IPS-18c (cell line): ENCODE data around the gene RNH1.

Experiments used
- H3K4me3 ChIP-seq: 2 replicates; pipeline ENCODE4 v1.7.0; 2013; ENCODE audit warnings: low read depth, mild to moderate bottlenecking, low read length, moderate library complexity; ENCODE audit not compliant: insufficient read depth
- H3K9me3 ChIP-seq: one replicate; pipeline ENCODE4 v1.6.1; 2013; ENCODE audit warnings: mild to moderate bottlenecking, low read length, moderate library complexity; ENCODE audit not compliant: control insufficient read depth, insufficient read depth

The RNH1 gene

DNA sequence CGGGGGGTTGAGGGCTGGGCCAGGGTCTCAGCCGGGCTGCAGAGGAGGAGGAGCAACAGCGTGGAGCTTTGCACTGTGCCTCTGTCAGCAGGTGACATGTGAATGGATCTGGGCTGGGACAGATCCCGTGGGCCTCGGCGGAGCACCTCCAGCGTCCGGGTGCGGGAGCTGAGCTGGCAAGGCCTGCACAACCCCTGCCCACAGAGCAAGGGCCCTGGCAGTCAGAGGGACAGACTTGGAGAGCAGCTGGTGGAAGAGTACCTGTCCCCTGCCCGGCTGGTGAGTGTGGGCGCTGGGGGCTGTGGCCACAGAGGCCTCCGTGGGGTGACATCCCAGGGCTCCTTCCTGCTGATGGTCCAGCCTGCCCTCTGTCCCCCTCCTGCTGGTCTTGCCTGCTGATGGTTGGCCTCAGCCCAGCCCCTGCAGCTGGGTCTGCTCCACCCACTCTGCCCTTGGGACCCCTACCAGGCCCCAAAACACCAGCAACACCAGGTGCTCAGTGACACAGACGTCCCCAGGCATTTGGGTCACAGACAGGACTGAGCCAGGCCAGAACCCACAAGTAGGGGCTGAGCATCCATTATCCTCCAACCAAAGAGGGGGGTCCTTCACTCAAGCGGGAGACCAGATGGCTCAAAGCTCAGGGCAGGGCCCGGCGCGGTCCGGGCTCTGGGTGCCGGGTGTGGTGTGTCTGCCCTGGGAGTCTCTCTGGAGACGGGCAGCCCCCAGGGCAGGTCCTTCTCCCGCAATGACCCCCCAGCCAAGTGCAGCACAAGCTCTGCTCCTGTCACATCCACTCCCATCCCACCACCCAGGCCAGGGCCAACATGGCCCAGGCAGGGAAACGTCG, 33.8 kb upstream of the RNH1 start:
- no peaks in the 10 kb centered on the region for H3K9me3 ChIP-seq
- H3K4me3 ChIP-seq = no peak overlapping the region

DNA sequence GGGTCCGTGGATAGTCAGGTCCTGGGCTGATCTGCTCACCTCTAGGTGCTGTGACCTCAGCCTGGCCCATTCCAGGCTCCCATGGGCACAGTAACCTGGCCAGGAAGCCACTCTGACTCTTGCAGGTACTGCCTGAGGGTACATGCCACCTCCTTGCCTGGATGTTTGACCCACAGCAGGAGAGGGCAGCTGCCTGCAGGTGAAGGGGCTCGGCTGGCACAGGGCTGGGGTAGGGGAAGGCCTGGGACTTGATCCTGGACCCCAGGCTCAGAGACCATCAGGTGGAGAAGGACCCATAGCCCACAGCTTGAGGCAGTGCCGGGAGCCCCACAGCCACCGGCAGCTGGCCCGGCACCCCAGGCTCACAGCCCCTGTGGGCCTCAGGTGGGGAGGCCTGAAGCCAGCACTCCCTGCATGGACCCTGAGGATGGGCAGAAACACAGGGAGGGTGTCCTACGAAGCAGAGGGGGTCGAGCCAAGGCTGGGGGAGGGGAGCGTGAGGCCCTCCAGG, 33.0 kb upstream of the RNH1 start:
- Histone ChIP-seq H3K4me3 (no peak overlapping the region), H3K9me3 (no peaks in the 10 kb centered on the region)

DNA sequence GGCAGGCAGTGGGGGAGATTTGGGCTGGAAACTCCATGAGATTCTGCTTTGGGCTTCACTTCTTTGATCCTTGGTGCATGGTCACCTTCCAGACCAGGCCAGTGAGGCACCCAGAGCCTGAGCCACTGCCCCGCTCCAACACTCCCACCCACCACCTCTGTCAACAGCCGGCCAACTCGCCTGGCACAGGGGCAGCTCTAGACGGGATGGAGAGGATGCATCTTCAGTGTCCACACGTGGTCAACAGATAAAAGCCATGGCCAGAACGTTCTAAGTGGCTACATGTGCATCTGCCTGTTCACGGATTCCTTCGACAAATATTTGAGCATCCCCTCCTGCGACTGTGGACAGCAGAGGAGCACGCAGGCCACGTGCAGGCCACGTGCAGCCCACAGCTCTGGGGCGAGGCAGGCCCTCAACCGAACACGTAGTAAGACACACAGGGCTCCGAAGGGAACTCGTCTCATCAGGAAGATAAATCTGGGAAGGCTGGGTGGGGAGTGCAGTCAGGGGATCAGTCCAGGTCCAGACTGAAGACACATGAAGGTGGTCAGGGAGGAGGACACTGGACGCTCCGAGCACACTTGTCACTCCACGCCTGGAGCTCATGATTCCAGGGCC, 31.5 kb upstream of the RNH1 start:
- Histone ChIP-seq H3K4me3 (0 out of 2 replicates have a peak overlapping the region, but pooled peaks have one; percentile 15), H3K9me3 (no peaks in the 10 kb centered on the region)

DNA sequence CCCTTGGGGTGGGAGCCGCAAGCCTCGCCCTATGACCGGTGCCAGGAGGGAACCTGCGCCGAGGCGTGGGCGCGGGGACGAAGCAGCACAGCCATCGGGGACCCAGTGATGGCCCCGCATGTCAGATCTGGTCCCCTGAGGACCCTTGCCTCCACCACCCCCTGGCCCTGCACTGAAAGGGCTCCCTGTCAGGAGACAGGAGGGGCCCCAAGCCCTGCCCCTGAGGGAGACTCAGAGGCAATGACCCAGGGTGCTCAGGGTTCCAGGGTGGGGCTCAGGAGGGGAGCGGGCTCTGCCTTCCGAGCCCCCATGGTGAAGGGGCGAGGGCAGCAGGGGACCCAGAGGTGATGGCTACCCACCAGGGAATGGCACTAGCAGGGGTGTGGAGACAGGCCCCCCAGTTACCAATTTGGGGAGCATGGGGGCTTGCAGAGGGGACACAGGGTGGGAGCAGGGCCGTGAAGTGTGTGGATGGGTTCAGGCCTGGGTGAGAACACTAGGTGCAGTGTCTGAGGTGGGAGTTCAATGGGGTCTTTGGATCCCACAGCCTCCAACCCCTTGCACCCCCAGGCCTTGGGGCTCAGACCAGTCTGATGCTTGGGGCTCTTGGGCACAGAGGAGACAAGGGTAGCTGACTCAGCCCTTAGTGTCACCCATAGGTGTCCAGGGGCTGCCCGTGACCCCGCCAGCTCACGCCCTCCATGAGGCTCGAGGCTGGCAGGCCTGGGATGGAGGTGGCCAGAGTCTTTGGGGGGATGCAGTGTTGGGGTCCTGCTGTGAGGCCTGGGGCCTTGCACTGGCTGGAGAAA, 30.8 kb upstream of the RNH1 start:
- peak overlapping the region; percentile 52 for H3K4me3 ChIP-seq
- H3K9me3 ChIP-seq = no peaks in the 10 kb centered on the region

DNA sequence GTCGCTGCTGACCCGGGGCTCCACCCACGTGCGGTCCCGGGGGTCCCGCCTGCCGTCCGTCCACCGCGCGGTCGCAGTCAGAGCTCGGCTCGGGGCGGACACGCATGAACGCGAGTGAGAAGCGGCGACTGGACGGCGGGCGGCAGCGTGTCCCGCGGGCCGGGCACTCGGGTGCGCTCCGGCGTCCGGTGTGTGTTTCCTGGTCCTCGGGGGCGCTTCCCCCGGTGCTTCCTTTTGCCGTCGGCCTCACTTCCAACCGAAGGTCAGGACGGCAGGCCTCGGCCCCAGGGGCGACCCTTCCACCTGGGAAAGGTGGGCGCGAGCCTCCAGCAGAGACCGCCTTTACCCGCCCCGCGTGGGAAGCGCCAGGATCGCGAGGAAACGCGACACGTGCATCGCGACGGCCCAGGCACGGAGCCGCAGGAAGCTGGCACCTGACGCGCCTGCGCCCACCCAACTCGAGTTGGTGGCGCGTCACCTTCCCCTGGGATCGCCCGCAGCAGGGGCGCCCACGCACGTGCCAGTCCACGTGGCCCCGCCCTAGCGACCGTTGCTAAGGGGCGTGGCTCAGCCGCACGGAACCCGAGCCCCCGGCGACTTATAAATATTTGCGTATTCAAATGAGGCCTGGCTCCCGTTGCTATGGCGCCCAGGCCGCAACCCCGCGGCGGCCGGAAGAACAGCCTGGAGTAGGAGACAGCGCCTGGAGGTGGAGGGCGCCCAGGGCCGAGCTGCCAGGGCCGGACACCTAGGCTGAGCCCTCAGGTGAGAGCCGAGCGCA, 30.0 kb upstream of the RNH1 start, which contains the start of gene LRRC56:
Gene LRRC56 (plus strand): TSS at position 687 of the 781 bp plus-strand sequence. CDS start 3,158 bp downstream, outside the sequence.
- peak within 1 kb of the TSS; percentile 52 for H3K4me3 ChIP-seq

DNA sequence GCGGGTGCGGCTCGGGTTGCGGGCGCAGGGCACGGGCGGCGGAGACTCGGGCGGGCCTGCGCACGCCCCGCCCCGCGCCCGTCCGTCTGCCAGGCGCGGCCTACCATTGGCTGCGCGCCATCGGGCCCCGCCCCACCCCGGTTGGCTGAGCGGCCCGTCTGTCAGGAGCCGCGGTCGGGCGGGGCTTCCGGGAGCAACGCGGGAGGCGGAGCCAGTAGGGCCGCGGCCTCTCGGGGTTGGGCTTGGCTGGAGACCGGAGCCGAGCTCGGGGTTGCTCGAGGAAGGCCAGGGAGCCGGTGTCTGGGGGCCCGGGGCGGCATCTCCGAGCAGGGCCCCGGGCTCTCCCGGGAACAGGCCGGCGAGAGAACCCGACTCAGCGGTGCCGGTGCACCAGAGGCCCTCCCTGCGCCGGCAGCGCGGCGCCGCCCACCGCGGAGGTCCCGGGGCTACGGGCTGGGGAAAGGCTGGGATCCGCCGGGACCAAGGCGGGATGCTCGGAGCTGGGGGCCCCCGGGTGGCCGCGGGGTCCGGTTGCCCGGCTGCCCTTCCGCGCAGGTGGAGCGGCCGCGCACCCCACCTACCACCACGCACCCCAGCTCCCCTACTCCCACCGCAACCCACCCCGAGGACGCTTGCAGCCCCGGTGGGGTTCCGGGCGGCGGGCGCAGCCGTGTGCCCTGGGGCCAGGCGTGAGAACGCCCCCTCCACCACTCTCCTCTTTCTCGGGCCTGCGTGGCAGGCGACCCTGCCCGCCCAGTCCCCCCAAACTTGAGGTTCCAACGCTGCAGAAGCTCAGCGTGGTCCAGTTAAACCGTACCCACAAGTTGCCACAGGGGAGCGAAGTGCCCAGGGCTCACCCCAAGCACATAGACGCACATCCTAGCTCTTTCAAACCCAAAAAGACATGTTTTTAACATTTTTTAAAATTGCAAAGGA, 28.7 kb upstream of the RNH1 start, which contains the start of gene HRAS:
Gene HRAS (minus strand): TSS at position 58 of the 936 bp plus-strand sequence.
- Histone ChIP-seq H3K4me3 (peak within 1 kb of the TSS; percentile 87), H3K9me3 (no peaks in the 10 kb centered on the region)

More for the DNA sequence above, 30.0 kb upstream of the RNH1 start, which contains the start of gene LRRC56:
- H3K9me3 ChIP-seq = no peaks in the 10 kb centered on the region

DNA sequence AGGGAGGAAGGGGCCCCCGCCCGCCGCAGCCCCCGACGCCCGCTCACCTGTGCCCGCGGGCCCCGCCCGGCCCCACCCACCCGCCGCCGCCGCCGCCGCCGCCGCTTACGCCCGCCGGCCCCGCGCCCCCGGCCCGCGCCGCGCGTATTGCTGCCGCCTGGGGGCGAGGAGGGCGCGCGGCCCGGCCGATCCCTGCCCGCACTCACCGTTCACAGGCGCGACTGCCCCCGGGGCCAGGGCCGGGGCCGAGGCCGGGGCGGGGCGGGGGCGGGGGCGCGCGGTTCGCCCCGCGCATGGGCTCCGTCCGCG, 28.1 kb upstream of the RNH1 start:
- Histone ChIP-seq H3K9me3 (no peaks in the 10 kb centered on the region), H3K4me3 (peak overlapping the region; percentile 80; the same call in 1 of the 2 replicates)

DNA sequence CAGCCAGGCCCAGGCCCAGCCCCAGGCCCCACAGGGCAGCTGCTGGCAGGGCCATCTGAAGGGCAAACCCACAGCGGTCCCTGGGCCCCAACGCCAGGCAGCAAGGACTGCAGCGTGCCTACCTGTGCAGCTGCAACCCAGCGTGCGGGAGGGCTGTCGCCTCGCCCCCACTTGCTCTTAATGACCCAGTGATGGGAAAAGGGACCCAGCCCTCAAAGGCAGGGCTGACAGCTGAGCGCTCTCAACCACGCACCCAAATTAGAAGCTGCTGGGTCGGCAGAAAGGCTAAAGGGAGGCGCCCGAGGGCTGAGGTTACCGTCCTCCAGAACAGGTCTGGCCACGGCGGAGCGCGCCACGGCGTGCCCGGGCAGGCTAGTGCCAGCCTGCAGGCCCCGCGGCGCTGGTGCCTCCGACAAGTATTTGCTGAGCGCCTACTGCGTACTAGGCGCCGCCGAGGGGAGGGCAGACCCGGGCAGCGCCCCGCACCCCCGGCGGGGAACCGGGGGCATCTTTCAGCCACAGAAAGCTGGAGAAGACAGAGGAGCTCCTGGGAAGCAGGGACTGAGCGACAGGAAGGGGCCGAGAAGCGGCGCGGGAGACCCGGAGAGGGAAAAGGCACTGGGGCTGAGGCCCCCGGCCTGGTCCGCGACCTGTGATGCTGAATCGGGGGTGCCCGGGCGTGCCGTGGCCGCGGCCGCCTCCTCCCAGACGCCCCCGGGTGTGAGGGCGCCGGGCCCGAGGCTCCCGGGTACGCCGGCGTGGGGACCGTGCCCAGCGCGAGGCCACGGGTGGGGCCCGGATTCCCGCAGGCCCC, 27.6 kb upstream of the RNH1 start:
- peak overlapping the region; percentile 80 for H3K4me3 ChIP-seq
- H3K9me3 ChIP-seq = no peaks in the 10 kb centered on the region

DNA sequence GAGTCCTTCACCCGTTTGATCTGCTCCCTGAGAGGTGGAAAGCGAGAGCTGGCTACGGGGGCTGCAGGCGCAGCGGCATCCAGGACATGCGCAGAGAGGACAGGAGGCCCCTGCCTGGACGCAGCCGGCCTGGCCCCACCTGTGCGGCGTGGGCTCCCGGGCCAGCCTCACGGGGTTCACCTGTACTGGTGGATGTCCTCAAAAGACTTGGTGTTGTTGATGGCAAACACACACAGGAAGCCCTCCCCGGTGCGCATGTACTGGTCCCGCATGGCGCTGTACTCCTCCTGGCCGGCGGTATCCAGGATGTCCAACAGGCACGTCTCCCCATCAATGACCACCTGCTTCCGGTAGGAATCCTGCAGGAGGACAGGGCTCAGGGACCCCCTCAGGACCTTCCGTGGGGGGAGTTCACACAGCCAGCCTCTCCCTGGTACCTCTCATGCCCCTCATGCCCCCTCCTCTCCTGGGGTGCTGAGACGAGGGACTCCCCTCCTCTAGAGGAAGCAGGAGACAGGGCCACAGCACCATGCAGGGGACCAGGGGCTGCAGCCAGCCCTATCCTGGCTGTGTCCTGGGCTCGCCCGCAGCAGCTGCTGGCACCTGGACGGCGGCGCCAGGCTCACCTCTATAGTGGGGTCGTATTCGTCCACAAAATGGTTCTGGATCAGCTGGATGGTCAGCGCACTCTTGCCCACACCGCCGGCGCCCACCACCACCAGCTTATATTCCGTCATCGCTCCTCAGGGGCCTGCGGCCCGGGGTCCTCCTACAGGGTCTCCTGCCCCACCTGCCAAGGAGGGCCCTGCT, 26.7 kb upstream of the RNH1 start:
- Histone ChIP-seq H3K4me3 (peak overlapping the region; percentile 80; the same call in 1 of the 2 replicates), H3K9me3 (no peaks in the 10 kb centered on the region)

DNA sequence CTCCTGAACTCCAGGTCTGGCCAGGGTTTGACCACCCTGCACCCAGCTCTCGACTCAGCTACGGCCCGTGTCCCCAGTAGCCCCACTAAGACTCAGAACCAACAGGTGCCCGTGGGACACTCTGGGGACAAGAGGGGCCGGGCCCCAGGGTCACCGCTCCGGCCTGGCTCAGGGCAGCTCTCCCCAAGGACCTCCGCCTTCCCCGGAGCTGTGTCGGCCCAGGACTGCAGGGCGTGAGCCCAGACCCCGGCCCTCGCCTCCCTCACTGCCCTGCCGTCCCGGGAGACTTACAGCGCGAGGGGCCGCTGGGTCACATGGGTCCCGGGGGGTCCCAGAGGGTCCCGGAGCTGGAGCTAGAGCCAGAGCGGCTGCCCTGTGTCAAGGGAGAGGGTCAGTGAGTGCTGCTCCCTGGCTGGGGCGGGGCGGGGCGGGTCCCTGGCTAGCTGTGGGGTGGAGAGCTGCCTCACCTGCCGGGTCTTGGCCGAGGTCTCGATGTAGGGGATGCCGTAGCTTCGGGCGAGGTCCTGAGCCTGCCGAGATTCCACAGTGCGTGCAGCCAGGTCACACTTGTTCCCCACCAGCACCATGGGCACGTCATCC, 26.0 kb upstream of the RNH1 start:
- H3K9me3 ChIP-seq = no peaks in the 10 kb centered on the region
- no peak overlapping the region for H3K4me3 ChIP-seq

DNA sequence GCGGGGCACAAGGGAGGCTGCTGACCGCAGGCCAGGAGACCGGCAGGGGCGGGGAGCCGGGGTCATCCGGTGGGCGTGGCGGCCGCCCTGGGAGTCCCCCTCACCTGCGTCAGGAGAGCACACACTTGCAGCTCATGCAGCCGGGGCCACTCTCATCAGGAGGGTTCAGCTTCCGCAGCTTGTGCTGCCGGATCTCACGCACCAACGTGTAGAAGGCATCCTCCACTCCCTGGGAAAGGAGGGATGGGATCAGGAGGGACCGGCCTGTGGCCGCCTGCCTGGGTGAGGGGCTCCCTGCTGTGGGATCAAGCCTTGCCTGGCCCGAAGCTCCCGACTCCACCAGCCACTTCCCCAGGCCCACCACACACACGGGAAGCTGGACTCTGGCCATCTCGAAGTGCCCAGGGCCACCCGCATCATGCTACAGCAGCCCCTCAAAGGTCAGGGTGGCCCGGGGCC, 25.5 kb upstream of the RNH1 start:
- H3K9me3 ChIP-seq = no peaks in the 10 kb centered on the region
- H3K4me3 ChIP-seq = no peak overlapping the region

DNA sequence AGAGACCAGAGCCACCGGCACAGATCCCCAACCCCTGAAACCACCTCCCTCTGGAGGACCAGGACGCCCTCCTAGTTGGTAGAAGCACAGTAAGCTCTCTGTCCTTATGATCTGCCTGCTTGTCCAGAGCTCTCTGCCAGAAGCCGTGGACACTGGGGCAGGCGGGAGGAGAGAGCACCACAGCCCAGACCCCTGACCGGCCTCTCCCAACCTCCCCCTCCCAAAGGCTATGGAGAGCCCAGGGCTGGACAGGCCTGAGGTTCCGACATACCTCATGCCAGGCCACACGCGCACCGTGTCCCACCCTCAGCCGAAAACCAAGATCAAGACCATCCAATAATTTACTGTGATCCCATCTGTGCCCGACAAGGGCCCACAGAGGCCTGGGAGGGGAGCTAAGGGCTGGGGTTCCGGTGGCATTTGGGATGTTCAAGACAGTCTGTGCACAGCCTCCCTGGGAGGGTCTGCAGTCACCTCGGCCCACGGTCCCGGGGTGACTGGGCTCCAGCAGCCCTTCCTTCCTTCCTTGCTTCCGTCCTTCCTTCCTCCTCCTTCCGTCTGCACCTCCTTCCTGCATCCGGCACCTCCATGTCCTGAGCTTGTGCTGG, 25.0 kb upstream of the RNH1 start:
- Histone ChIP-seq H3K4me3 (no peak overlapping the region), H3K9me3 (no peaks in the 10 kb centered on the region)

DNA sequence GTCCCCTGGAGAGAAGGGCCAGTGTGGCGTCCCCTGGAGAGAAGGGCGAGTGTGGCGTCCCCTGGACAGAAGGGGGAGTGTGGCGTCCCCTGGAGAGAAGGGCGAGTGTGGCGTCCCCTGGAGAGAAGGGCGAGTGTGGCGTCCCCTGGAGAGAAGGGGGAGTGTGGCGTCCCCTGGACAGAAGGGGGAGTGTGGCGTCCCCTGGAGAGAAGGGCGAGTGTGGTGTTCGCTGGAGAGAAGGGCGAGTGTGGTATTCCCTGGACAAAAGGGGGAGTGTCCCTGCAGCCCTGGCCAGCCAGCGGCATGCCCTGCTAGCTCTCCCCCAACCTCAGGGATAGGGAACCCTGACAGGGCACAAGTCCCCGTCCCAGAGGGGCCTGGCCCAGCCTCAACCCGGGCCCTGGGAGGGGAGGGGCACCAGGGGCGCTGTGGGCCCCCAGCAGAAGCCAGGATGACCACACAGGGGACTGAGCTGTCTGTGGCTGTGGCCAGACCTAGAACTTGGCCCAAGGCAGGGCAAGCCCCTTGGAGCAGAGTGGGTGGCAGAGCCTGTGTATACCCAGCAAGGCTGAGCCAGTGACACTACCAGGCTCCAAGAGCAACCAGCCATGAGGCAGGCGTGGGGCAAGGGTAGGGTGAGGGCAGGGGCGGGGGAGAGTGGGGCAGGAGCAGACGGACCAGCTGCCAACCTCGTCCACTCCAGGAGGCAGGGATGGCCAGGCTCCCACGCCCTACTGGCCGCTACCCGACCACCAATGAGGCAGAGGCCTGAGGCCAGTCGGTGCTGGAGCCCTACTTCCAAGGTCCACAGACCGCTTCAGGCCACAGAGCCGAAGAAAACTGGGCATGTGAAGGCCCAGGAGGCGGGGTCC, 24.2 kb upstream of the RNH1 start:
- H3K9me3 ChIP-seq = no peaks in the 10 kb centered on the region

More for the DNA sequence above, 24.2 kb upstream of the RNH1 start:
- H3K4me3 ChIP-seq = no peak overlapping the region
